ENCODE results near the gene ZNF195.
"Not testable (repeated sequence)": the region's sequence is repeated elsewhere in the genome, so short reads cannot be mapped to it uniquely, and the experiment has no call there.

Gene ZNF195

GRCh38 chr11:3402181-3402860, 23.4 kb upstream of the ZNF195 start:
- DNase-seq (ENCODE audit: low spot score): not testable (repeated sequence)

- not testable (repeated sequence) for DNase-seq (ENCODE audit: low spot score)
These were observed 22.1 kb upstream of the ZNF195 start for GRCh38 chr11:3401052-3401451.

GRCh38 chr11:3398509-3398908, 19.6 kb upstream of the ZNF195 start:
- DNase-seq (ENCODE audit: low spot score): not testable (repeated sequence)

GRCh38 chr11:3398106-3398505, 19.2 kb upstream of the ZNF195 start:
- DNase-seq (ENCODE audit: low spot score): not testable (repeated sequence)

- not testable (repeated sequence) for DNase-seq (ENCODE audit: low spot score)
These were observed 18.3 kb upstream of the ZNF195 start for GRCh38 chr11:3397210-3397609.

GRCh38 chr11:3395468-3395867, 16.5 kb upstream of the ZNF195 start:
- DNase-seq (ENCODE audit: low spot score): not testable (repeated sequence)

- not testable (repeated sequence) for DNase-seq (ENCODE audit: low spot score)
These were observed 16.0 kb upstream of the ZNF195 start for GRCh38 chr11:3394956-3395355.

GRCh38 chr11:3393450-3393849, 14.5 kb upstream of the ZNF195 start:
- DNase-seq (ENCODE audit: low spot score): not testable (repeated sequence)

- no peak for DNase-seq (ENCODE audit: low spot score)
These were observed 3.8 kb upstream of the ZNF195 start for GRCh38 chr11:3382613-3383285.

GRCh38 chr11:3381794-3382193, 2.8 kb upstream of the ZNF195 start:
- no peak for DNase-seq (ENCODE audit: low spot score)

- no peak for DNase-seq (ENCODE audit: low spot score)
These were observed 2.0 kb upstream of the ZNF195 start for GRCh38 chr11:3380706-3381545.

GRCh38 chr11:3375552-3375951, 3.4 kb downstream of the ZNF195 start:
- no peak for DNase-seq (ENCODE audit: low spot score)

GRCh38 chr11:3370311-3370870, 8.6 kb downstream of the ZNF195 start:
- no peak for DNase-seq (ENCODE audit: low spot score)

- no peak for DNase-seq (ENCODE audit: low spot score)
These were observed 9.6 kb downstream of the ZNF195 start for GRCh38 chr11:3369366-3369765.

GRCh38 chr11:3368199-3368598, 10.7 kb downstream of the ZNF195 start:
- DNase-seq (ENCODE audit: low spot score): no peak

- no peak for DNase-seq (ENCODE audit: low spot score)
These were observed 11.7 kb downstream of the ZNF195 start for GRCh38 chr11:3367221-3367620.

GRCh38 chr11:3359092-3359824, 19.7 kb downstream of the ZNF195 start:
- no peak for DNase-seq (ENCODE audit: low spot score)

GRCh38 chr11:3357994-3358676, 20.8 kb downstream of the ZNF195 start:
- no peak for DNase-seq (ENCODE audit: low spot score)

- DNase-seq (ENCODE audit: low spot score): no peak
These were observed 21.6 kb downstream of the ZNF195 start for GRCh38 chr11:3357302-3357701.

- DNase-seq (ENCODE audit: low spot score): no peak
These were observed 22.1 kb downstream of the ZNF195 start for GRCh38 chr11:3356858-3357257.

- no peak for DNase-seq (ENCODE audit: low spot score)
These were observed 25.9 kb downstream of the ZNF195 start for GRCh38 chr11:3353066-3353465.
